Spleen (tissue), 7 donors: ENCODE results near the gene HSD17B12.

ENCODE experiments used
- POLR2A ChIP-seq, 3 donors: fragments of 450-650 bp; IDR thresholded peaks; one replicate each; pipeline ENCODE4 v1.5.1; 2017; ENCODE audit warnings: antibody characterized with exemption in 3 of 3, mild to moderate bottlenecking in 1 of 3
- POLR2AphosphoS5 ChIP-seq, 3 donors: sonication (generic); formaldehyde crosslinking; IDR thresholded peaks; one replicate each; pipeline ENCODE4 v1.5.1; 2017; ENCODE audit warnings: antibody characterized with exemption in 3 of 3
- TF ChIP-seq, protein P1 (sequence below), 11 experiments: fragments of 200-600 bp in 7 of 11; fragments of 450-650 bp in 4 of 11; sonication (generic) in 4 of 11; IDR thresholded peaks in 8 of 11; conservative IDR thresholded peaks in 3 of 11; 1 replicate in 7 of 11; 2 replicates in 4 of 11; pipeline versions ENCODE4 v1.4.0 to v1.8.0; 2016 to 2021; ENCODE audit warnings: antibody characterized with exemption in 11 of 11, inconsistent platforms in 4 of 11, mild to moderate bottlenecking in 1 of 11
- donor health status: DM: no; HTN: no; CAD: no; lungs with moderate emphysema.
- donor health status: DM: no; HTN: no; CAD: no.
- donor health status: DM: no; HTN: no; CAD: no.

DNA sequence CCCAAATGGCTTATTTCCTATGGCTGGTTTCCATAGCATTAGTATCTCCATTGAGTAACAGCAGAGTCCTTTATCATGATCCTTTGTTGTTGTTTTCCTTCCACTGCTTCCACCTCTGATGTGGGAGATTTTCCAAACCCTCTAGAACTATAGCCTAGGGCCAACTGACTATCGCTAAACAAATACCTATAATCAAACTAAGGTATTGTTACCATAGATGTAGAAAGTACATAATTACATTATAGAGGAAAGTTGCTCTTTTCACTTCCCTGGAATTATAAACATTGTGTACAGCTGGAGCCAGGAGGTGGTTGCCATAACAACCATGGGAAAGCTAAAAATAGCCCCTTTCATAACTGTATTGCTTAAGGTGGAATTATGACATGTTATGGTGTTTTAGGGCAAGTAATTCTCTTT, 153.1 kb downstream of the HSD17B12 start:
- TF ChIP-seq, protein P1, sequence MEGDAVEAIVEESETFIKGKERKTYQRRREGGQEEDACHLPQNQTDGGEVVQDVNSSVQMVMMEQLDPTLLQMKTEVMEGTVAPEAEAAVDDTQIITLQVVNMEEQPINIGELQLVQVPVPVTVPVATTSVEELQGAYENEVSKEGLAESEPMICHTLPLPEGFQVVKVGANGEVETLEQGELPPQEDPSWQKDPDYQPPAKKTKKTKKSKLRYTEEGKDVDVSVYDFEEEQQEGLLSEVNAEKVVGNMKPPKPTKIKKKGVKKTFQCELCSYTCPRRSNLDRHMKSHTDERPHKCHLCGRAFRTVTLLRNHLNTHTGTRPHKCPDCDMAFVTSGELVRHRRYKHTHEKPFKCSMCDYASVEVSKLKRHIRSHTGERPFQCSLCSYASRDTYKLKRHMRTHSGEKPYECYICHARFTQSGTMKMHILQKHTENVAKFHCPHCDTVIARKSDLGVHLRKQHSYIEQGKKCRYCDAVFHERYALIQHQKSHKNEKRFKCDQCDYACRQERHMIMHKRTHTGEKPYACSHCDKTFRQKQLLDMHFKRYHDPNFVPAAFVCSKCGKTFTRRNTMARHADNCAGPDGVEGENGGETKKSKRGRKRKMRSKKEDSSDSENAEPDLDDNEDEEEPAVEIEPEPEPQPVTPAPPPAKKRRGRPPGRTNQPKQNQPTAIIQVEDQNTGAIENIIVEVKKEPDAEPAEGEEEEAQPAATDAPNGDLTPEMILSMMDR (IDR thresholded peaks at IDR 0.05 in 8 of 11, conservative IDR thresholded peaks at IDR 0.05 in 3 of 11), result no peak
- TF ChIP-seq POLR2A (IDR thresholded peaks at IDR 0.05) (no peak), POLR2AphosphoS5 (IDR thresholded peaks at IDR 0.05) (no peak)
